Testis (tissue), 3 donors: ENCODE results near the gene CBLN3. TPM values are rescaled to one million over a fixed set of nuclear protein-coding genes. Genes with fewer than 3 reads are reported as not detected.

Experiments
- DNase-seq: peaks from one replicate; pipeline ENCODE4 v3.0.0-alpha.2; 2019
- H3K27ac ChIP-seq, 2 donors: fragments of 200-600 bp; sonication (generic); one replicate each; pipeline ENCODE4 v1.5.1; 2019
- H3K27me3 ChIP-seq: fragments of 200-600 bp; sonication (generic); one replicate; pipeline ENCODE4 v1.5.1; 2019
- H3K36me3 ChIP-seq: fragments of 200-600 bp; sonication (generic); one replicate; pipeline ENCODE4 v1.5.1; 2017; ENCODE audit warnings: low read depth; ENCODE audit errors: missing control alignments
- H3K4me1 ChIP-seq: fragments of 200-600 bp; sonication (generic); one replicate; pipeline ENCODE4 v1.5.1; 2019
- H3K4me3 ChIP-seq, 2 donors: fragments of 200-600 bp; sonication (generic); one replicate each; pipeline ENCODE4 v1.5.1; 2017 to 2019
- H3K9me3 ChIP-seq: fragments of 200-600 bp; sonication (generic); one replicate; pipeline ENCODE4 v1.5.1; 2017
- POLR2A ChIP-seq: fragments of 450-650 bp; IDR thresholded peaks from one replicate; pipeline ENCODE4 v1.6.1; 2017; ENCODE audit warnings: antibody characterized with exemption, mild to moderate bottlenecking, moderate library complexity
- WGBS, 2 donors: methylation state at CpG; one replicate each; pipeline ENCODE4 v1.1.5; 2018; 5-methylcytosine and 5-hydroxymethylcytosine counted together
- intact Hi-C: fragments of 100-400 bp; cut with DNase I; formaldehyde crosslinking; loops from one replicate; pipeline ENCODE4 v1.15.1; 2023; ENCODE audit warnings: low total_unique reads
- polyA plus RNA-seq: library from polyadenylated mRNA; stranded (reverse); fragments of 350-450 nt; fragmentation: Illumina TruSeq; extraction: RNeasy Lipid Tissue Mini Kit (QIAGEN cat#74804); gene quantifications from one replicate; pipeline ENCODE4 v1.2.3, GENCODE V29; 2014; ENCODE audit warnings: low read depth, low replicate concordance; ENCODE audit not compliant: insufficient read depth
- total RNA-seq, 2 donors: library from RNA; depleted of rRNA; stranded (reverse); fragments of >200 nt; gene quantifications; one replicate each; pipeline ENCODE4 v1.2.3, GENCODE V29; 2016
- TF ChIP-seq, protein P1 (sequence below), 3 experiments: fragments of 450-650 bp in 2 of 3; fragments of 200-600 bp in 1 of 3; sonication (generic) in 1 of 3; IDR thresholded peaks; one replicate each; pipeline ENCODE4 v1.5.1; 2016 to 2019; ENCODE audit warnings: antibody characterized with exemption in 3 of 3, mild to moderate bottlenecking in 2 of 3, moderate library complexity in 1 of 3

CBLN3 gene
- total and polyA plus RNA-seq, 3 donors from 2014 or later = 9.0 to 17.0 (median 13.5) TPM

DNA sequence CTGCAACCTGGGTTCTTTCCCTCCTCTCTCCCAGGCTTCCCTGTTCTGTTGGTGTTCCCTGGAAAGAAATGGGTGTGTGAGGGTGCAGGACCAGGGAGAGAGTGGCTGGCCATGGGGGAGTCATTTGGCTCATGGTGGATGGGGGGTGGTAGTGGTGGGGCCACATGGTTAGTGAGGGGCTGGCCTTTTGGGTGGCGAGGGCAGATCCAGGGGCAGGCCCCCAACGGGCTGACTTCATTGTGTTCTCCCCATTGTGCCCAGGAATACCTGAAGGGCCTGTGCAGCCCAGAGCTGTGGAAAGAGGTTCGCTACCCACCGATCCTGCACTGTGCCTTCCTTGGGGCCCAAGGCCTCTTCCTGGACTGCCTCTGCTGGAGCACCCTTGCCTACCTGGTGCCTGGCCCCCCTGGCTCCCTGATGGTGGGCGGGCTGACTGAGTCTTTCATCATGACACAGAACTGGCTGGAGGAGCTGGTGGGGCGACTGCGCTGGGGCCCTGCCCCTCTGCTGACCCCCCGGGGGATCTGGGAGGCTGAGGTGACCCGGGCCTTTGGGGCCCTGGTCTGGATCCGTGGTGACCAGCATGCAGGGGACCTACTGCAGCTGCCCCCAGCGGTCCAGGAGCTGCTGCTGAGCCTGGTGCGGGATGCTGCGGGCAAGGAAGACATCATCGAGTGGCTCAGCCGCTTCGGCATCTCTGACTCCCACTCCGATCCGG lies 21.7 kb downstream of the CBLN3 start:
- 88 to 91% methylated on average over 4 to 18 of the region's 18 CpGs for WGBS, 2 donors
- no peak overlapping the region for H3K27ac ChIP-seq
- no peaks in the 10 kb centered on the region for H3K36me3 ChIP-seq
- DNase-seq = no peak
- H3K9me3 ChIP-seq = no peaks in the 10 kb centered on the region
- no peak for TF ChIP-seq POLR2A
- TF ChIP-seq, protein P1, sequence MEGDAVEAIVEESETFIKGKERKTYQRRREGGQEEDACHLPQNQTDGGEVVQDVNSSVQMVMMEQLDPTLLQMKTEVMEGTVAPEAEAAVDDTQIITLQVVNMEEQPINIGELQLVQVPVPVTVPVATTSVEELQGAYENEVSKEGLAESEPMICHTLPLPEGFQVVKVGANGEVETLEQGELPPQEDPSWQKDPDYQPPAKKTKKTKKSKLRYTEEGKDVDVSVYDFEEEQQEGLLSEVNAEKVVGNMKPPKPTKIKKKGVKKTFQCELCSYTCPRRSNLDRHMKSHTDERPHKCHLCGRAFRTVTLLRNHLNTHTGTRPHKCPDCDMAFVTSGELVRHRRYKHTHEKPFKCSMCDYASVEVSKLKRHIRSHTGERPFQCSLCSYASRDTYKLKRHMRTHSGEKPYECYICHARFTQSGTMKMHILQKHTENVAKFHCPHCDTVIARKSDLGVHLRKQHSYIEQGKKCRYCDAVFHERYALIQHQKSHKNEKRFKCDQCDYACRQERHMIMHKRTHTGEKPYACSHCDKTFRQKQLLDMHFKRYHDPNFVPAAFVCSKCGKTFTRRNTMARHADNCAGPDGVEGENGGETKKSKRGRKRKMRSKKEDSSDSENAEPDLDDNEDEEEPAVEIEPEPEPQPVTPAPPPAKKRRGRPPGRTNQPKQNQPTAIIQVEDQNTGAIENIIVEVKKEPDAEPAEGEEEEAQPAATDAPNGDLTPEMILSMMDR (IDR thresholded peaks at IDR 0.05) = no peak
- H3K27me3 ChIP-seq = no peaks in the 10 kb centered on the region
- H3K4me1 ChIP-seq = peaks cover 11% of the 10 kb centered on the region
- intact Hi-C loops = no loop called here
- H3K4me3 ChIP-seq = no peak overlapping the region

DNA sequence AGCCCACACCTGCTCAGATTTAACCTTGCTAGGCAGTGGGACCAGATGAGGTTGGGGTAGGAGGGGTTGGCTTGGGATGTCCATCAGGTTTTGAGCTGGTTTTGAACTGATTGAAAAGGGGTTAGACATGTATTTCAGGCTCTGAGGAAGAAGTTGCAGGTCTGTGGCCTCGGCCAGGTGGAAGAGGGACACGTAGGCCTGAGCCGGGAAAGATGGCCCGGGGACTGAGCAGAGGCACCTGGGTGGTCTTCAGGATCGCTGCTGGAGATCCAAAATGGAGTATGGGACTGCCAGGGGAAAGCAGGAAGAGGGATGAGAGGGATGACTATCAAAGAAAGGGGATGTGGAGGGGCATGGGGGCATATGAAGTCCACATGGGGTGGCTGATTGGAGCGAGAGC lies 23.1 kb downstream of the CBLN3 start:
- WGBS, 2 donors = 82 to 95% methylated on average over 6 of the region's 6 CpGs
- intact Hi-C loops = no loop called here
- Histone ChIP-seq H3K27ac (no peak overlapping the region), H3K27me3 (no peaks in the 10 kb centered on the region), H3K4me3 (no peak overlapping the region), H3K9me3 (no peaks in the 10 kb centered on the region), H3K4me1 (peaks cover 24% of the 10 kb centered on the region), H3K36me3 (no peaks in the 10 kb centered on the region)
- no peak for TF ChIP-seq POLR2A
- TF ChIP-seq, protein P1 (IDR thresholded peaks at IDR 0.05) = no peak
- no peak for DNase-seq

DNA sequence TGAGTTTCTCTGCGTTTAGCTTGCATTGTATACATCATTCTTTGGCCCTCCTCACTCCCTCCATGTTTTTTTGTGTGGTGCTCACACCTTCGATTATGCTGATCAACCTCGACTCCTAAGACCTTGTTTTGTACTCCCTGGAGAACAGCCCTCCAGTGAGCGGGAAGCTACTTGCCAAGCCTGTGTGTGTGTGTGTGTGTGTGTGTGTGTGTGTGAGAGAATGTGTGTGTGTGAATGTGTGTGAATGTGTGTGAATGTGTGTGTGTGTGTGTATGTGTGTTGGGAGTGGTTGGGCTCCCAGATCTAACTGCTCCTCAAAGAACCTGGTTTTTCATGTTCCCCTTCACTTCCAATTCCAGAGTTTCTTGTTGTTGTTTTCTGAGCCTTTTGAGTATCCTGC lies 24.7 kb downstream of the CBLN3 start:
- Histone ChIP-seq H3K27ac (no peak overlapping the region), H3K9me3 (no peaks in the 10 kb centered on the region), H3K4me3 (no peak overlapping the region), H3K36me3 (no peaks in the 10 kb centered on the region), H3K4me1 (peaks cover 31% of the 10 kb centered on the region), H3K27me3 (no peaks in the 10 kb centered on the region)
- no peak for DNase-seq
- intact Hi-C loops = no loop called here
- TF ChIP-seq, protein P1 (IDR thresholded peaks at IDR 0.05) = no peak
- no peak for TF ChIP-seq POLR2A
- 54 to 71% methylated on average over 4 of the region's 4 CpGs for WGBS, 2 donors

DNA sequence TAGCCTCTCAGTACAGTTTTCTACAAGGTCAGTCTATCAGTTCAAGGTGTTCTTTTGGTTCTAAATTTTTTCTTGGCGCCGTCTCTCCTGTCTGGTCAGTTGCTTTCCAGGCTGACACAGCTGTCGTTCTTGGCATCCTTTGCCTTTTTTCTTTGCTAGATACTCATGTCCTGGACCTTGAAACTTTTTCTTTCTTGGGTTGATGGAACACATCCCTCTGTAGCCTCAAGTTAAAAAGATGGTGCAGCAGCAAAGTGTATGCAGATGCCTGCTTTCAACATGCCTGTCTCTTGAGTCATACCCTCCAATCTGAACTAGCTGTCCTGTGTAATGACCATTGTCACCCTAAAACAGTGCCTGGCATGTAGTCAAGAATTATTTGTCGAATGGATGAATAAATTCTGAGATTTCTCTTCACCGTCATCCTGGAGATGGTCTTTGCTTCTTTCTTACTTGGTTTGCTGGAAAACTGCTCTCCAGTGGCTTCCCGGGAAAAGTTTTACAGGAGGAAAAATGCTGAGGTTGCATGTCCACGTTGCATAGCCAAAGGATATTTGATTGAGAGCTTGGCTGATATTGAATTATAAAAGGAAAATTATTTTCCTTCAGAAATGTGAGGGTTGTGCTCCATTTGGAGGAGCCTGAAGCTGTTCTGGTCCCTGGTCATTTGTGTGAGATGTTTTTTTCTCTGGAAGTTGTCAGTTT lies 26.0 kb downstream of the CBLN3 start:
- Histone ChIP-seq H3K27ac (peak overlapping the region in 1 of 2 donors; percentile 31), H3K4me3 (no peak overlapping the region), H3K36me3 (no peaks in the 10 kb centered on the region), H3K9me3 (no peaks in the 10 kb centered on the region), H3K27me3 (no peaks in the 10 kb centered on the region), H3K4me1 (peaks cover 38% of the 10 kb centered on the region)
- TF ChIP-seq, protein P1 (IDR thresholded peaks at IDR 0.05) = no peak
- no peak for TF ChIP-seq POLR2A
- 21 to 34% methylated on average over 7 of the region's 7 CpGs for WGBS, 2 donors
- intact Hi-C loops = no loop called here
- DNase-seq = peak; percentile 70
